ENCODE measurements around the gene KLK7.

The KLK7 gene

GRCh38 chr19:50947123-50947522 lies 36.6 kb downstream of the KLK7 start:
- H3K27ac ChIP-seq, result no peak overlapping the region
- TF ChIP-seq CTCF (conservative IDR thresholded peaks at IDR 0.05), result no peak
- no peak for TF ChIP-seq ZFX (IDR thresholded peaks at IDR 0.05)

- H3K27ac ChIP-seq, result no peak overlapping the region
Observed at GRCh38 chr19:50944795-50945194, 38.9 kb downstream of the KLK7 start.

GRCh38 chr19:50943074-50943828 lies 40.5 kb downstream of the KLK7 start:
- TF ChIP-seq CTCF (conservative IDR thresholded peaks at IDR 0.05) (no peak), ZFX (IDR thresholded peaks at IDR 0.05) (no peak)

More at GRCh38 chr19:50944795-50945194, 38.9 kb downstream of the KLK7 start:
- TF ChIP-seq CTCF (conservative IDR thresholded peaks at IDR 0.05) (no peak), ZFX (IDR thresholded peaks at IDR 0.05) (no peak)

GRCh38 chr19:50939596-50939995 lies 44.1 kb downstream of the KLK7 start:
- TF ChIP-seq ZFX (IDR thresholded peaks at IDR 0.05), result no peak
- TF ChIP-seq CTCF (conservative IDR thresholded peaks at IDR 0.05), result no peak

More at GRCh38 chr19:50943074-50943828, 40.5 kb downstream of the KLK7 start:
- no peak overlapping the region for H3K27ac ChIP-seq

GRCh38 chr19:50933640-50934039 lies 50.1 kb downstream of the KLK7 start:
- no peak overlapping the region for H3K27ac ChIP-seq
- no peak for TF ChIP-seq ZFX (IDR thresholded peaks at IDR 0.05)
- TF ChIP-seq CTCF (conservative IDR thresholded peaks at IDR 0.05), result no peak

More at GRCh38 chr19:50939596-50939995, 44.1 kb downstream of the KLK7 start:
- no peak overlapping the region for H3K27ac ChIP-seq

- no peak overlapping the region for H3K27ac ChIP-seq
- TF ChIP-seq ZFX (IDR thresholded peaks at IDR 0.05), result no peak
- peak; percentile 12; the same call in 1 of the 2 replicates for TF ChIP-seq CTCF (conservative IDR thresholded peaks at IDR 0.05)
Observed at GRCh38 chr19:50932690-50933083, 51.0 kb downstream of the KLK7 start.

- TF ChIP-seq ZFX (IDR thresholded peaks at IDR 0.05) (no peak), CTCF (conservative IDR thresholded peaks at IDR 0.05) (no peak)
- no peak overlapping the region for H3K27ac ChIP-seq
Observed at GRCh38 chr19:50932018-50932689, 51.6 kb downstream of the KLK7 start.
